SH-SY5Y (cell line): ENCODE measurements around the gene HMX2.

Experiments
- GATA2 ChIP-seq: IDR thresholded peaks from 2 replicates; pipeline ENCODE4 v1.6.1; 2011; ENCODE audit warnings: mild to moderate bottlenecking, low read depth, low read length
- GATA3 ChIP-seq: IDR thresholded peaks from 2 replicates; pipeline ENCODE4 v1.6.1; 2011; ENCODE audit warnings: low read depth, mild to moderate bottlenecking, low read length, moderate library complexity

DNA sequence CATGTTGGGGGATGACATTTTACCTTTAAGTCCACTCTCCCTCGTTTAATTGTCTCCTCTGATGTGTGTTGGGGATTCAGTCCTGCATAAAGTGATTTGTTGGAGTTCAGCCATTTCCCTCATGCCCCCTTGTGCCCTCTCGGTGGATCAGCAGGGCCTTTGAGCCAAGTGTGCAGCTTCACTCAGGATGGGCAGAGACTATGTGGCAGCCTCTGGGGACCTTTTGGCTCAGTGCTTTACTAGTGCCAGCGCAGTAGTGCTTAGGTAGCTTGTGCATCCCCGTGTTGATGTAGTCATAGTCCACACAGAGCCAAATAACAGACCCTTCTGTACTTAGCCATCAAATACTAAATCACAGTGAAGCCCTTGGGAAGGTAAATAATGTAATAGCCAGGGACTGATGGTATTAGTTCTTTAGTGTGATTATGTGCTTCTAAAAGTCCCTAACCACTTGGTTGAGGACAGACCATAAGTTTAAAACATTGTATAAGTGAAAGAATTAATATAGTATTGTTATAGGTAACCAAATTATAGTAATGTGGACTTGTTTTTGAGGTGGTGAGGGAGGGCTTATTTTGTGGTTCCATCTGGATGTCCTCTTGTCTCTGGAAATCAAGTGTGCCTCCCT, 17.6 kb downstream of the HMX2 start:
- no peak for TF ChIP-seq GATA2
- no peak for TF ChIP-seq GATA3
